GM18858 (cell line): Measurements from ENCODE around the gene AXDND1.

ENCODE experiments used
- ATAC-seq: cut with Tn5 transposase; IDR thresholded peaks from one replicate; pipeline ENCODE4 v1.9.1; 2021; ENCODE audit not compliant: unreplicated experiment

Gene AXDND1, protein sequence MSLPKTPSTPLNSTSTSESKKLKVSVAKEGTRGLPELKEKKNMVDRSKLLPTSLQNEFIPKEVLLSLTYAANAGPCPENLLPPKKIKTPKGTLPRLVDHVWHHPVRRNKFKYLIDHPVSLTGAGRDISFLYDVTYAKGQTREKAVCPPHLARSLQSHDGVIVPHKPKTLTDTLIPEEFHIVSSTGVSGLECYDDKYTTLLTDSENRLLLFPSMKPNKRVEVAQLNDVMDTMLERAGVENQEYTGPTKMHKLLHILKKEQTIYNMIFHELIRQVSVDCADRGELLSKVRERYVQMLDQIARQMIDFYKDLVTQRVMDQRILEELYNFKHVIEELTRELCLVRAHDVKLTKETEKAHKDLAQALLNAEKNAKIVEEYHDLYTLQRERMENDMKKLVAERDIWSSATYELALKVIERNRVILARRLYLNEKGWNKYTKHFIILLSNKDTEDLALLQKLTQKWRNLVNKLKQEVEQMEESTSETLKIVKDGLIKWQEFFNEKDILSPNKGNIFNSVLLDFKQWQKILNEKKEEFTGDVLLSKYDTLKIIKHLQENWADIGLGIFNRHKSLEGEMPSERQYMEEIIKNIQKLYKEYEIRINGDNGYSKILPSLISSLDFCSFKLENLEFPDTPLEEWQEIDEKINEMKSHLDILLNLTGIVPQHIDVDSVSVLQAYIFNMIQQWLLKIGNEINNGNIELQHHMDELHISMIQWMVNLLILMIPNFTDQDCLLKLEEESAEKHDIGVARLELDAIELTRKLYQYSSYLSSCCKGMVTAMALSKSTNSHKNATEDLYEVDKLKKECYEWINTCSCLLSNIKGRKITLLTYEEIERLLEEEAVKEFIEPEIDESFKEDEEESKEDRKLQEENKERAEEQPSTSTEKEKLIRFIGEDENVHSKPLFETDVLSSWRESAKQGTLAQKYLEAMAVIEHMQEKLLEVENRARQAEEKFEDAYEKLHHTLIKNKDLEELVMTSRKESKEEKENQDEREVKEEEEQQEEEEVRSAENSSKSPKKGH

DNA sequence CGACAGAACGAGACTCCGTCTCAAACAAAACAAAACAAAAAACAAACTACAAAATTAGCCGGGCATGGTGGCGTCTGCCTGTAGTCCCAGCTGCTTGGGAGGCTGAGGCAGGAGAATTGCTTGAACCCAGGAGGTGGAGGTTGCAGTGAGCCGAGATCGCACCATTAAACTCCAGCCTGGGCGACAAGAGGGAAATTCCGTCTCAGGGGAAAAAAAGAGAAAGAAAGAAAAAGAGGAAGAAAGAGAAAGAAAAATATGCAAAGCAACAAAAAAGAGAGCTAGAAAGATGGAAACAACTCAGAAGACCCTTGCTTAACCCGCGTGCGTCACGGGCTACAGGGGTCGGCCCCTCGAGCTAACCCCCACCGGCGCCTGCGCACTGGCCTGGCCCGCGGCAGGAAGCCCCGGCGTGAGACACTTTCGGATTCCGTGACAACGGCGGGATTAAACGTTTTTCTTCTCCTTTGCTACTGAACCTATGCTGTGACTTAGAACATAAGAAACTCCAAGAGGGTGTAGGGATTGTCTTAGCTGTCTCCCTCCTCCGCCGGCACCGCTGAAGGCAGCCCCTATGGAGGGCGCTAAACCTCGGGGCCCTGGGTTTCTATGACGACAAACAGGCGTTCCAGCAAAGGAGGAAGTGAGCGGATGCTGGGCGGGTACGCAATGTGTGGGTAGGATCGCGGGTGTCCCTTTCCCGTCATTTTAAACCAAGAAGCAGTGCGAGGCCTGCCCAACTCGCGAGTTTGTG lies at the start of gene AXDND1:
TSS of gene AXDND1 (plus strand) at position 630 of the 751 bp plus-strand sequence. CDS start 539 bp downstream, outside the sequence.
- ATAC-seq, result peak; percentile 92

DNA sequence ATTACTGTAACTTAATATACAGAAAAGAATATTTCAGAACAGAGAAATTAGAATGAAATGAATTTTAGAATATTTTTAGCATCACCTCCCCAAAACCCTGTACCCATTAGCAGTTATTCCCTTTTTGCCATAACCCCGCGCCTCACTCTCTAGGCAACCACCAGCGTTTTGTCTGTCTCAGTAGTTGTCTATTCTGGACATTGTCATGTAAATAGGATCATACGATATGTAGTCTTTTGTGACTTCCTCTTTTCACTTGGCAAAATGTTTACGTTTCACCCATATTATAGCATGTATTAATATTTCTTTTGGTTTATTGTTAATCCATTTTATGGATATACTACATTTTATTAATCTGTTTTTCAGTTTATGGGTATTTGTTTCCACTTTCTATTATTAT lies 47.3 kb upstream of the AXDND1 start:
- no peak for ATAC-seq

DNA sequence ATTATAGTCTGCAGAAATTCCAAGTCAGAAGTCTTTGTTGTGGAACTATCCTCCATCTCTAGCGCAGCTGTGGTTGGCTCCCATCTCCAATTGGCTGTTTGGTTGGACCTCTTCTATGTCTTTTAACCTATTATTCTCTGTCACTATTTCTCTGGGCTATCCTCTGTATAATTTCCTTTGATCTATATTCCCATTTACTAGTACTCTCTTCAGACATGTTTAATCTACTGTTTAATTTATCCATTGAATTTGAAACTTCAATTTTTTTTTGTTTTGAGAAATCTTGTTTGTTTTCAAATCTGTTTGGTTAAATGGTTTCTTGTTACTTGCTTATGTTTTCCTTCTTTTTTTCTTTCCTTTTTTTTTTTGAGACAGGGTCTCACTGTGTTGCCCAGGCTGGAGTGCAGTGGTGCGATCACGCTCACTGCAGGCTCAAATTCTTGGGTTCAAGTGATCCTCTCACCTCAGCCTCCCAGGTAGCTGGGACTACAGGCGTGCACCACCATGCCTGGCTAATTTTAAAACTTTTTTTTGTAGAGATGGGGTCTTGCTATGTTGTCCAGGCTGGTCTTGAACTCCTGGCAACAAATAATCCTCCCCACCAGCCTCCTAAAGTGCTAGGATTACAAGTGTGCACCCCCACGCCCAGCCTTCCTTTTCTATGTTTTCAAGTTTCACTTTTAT lies 44.1 kb upstream of the AXDND1 start:
- no peak for ATAC-seq

DNA sequence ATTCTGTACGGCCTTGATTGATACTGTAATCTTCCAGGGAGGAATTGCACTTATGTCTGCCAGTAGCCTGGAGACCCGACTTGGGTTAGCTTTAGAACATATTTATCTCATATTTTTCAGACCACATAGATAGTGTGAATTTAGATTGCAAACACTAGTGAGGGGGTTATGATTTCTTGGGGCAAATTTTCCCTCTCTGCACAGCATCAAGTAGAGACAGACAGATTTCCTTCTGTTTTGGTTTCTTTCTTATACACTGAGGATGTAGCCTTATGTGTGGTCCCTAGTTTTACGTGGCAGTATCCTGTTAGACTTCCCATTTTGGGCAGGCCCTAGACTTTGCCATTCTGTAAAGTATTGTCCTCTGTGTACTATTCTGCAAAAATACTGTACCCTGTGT lies 43.2 kb upstream of the AXDND1 start:
- ATAC-seq, result no peak

DNA sequence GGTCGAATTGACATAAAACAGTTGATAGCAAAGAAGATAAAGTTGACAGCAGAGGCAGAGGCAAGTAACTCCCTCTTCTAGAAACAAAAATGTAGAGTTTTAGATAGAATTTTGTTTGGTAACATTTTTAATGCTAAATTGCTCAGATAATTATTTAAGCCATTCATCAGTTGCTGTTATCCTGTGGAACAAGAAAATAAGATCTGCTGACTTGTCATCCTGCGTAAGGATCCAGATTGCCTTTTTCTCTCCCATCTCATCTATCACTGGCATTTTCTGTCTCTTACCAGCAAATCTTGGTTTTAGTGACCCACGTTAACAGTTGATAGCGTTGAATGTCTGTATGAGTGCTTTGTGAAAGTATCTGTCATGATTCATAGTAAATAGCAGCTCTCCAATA lies 42.3 kb upstream of the AXDND1 start:
- ATAC-seq, result no peak

DNA sequence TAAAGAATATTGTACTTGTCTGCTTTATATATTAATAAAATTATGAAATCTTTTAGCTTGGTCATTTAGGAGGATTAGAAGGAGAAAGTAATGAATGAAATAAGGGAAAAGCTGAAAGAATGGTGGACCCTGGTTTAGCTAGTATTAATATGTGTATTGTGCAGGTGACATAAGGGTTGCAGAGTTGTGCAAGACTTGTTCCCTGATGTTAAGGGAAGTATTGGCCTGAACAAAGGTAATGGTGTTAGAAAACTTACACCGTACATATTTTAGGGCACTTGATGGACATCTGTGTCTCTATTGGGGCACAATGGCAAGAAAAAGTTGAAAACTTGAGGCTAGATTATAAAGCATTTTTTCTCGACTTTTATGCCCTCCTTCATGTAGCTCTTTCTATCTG lies 39.9 kb upstream of the AXDND1 start:
- no peak for ATAC-seq

DNA sequence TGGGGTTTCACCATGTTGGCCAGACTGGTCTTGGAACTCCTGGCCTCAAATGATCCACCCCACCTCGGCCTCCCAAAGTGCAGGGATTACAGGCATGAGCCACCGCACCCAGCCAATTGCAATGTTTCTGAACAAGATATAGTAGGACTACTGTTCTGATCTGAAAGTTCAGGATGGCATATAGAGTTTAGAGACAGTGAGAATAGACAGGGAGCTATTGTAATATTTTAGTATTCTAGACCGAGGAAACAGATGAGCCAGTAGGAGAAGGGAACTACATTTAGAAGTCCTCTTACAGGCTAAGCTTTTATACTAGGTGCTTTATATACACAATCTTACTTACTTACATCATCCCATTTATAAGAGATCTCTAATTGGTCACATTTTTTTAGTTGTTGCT lies 39.0 kb upstream of the AXDND1 start:
- ATAC-seq, result no peak

DNA sequence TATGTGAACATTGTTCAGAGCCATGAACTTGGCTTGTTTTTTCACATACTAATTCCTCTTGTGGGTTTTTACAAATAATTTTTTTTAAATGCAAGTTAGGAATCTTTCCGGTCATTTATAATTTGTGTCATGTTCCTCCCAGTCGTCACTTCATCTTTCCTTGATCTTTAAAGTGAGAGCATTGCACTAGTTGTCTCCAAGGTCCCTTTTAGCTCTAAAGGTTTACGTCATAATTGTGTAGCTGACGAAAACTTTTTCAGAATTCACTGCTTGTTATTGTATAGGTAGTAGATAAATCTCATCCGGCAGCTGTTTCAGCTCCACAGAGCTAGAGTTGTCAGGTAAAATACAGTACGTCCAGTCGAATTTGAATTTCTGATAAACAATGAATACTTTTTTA lies 38.6 kb upstream of the AXDND1 start:
- no peak for ATAC-seq

DNA sequence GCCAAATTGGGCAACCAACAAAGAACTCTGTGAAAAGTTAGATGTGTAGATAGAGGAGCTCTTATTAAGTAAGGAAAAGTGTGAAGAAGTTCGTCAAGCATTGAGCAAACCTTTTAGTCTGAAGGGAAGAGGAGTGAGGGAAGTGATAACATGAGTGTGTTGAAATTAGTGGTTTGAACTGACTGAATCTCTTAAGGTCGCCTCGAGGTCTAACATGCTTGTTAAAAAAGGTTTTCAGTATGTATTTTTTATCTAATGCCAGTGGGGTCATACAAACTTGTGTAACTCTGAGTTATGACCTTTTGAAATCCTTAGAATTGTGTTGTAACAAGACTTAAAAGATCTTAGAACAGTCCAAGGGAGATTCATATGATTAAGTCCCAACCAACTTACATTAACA lies 38.1 kb upstream of the AXDND1 start:
- no peak for ATAC-seq

DNA sequence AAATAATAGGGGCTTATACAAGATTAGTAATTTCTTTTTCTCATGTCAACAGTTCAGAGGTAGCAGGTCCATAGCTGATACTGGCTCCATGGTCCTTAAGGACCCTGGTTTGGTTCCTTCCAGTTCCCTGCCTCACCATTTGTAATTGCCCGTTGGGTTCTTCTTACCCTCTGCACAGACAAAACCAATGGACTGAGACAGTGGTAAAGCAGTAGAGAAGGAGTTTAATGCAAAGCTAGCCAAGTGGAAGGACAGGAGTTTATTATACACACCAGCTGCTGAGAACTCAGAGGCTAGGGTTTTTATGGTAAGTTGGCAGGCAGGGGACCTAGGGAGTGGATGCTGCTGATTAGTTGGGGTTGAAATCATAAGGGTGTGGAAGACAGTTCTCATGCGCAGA lies 35.9 kb upstream of the AXDND1 start:
- no peak for ATAC-seq

DNA sequence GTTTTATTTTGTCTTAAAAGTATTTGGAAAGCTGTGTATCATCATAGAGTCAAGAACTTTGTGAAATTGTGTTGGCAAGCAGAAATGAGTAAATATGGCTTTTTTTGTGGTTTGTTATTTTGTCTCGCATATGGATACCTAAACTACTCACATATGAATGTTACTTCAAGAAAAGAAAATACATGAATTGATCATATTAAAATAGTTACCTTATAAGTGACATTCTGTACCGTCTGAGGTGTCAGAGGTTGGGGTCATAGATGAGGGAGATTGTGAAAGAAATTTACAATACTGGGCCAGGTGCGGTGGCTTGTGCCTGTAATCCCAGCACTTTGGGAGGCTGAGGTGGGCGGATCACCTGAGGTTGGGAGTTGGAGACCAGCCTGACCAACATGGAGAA lies 31.3 kb upstream of the AXDND1 start:
- ATAC-seq, result no peak

DNA sequence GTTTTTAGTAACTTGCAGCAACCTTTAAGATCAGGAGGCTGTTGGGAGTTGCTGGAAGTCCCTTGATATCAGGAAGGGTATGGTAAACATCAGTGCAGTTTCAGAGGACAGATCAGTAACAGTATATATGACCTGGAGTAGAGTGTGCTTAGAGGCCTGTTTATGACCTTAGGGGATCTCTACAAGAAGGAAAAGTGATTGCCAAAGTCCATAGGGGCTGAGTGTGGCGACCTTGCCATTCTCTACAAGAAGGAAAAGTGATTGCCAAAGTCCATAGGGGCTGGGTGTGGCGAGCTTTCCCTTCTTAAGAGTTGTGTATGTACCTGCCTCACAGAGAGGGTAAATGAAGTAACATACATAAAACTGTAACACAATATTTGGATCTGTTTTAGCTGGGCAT lies 28.5 kb upstream of the AXDND1 start:
- ATAC-seq, result no peak

DNA sequence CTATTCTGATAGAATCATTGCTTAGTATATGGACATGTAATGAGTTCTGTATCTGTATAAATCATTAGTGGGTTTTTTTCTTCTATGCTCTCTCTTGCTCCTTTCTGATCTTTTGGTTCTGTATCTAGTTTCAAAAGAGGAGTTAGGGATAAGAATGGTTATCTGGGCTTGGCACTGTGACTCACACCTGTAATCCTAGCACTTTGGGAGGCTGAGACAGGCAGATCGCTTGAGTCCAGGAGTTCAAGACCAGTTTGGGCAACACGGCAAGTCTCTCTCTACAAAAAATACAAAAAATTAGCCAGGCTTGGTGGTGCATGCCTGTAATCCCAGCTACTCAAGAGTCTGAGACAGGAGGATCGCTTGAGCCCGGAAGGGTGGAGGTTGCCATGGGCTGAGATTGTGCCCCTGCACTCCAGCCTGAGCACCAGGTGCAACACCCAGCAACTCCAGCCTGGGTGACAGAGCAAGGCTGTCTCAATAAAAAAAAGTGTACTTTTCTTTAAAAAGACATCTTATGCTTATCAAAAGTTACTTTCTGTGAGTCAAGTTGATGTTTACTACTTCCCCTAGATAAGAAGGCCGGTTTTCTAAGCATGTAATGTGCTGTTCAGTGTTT lies 27.7 kb upstream of the AXDND1 start:
- ATAC-seq, result no peak

DNA sequence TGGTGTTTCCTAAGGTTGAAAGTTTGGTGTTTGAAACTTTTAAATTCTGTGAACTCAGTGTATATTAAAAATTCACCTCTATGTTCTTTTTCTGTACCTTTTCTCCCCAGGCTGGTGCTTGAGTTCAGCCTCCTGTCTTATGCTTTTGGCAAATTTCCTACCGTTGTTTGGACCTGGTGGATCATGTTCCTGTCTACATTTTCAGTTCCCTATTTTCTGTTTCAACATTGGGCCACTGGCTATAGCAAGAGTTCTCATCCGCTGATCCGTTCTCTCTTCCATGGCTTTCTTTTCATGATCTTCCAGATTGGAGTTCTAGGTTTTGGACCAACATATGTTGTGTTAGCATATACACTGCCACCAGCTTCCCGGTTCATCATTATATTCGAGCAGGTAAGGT lies 24.9 kb upstream of the AXDND1 start:
- ATAC-seq, result no peak

DNA sequence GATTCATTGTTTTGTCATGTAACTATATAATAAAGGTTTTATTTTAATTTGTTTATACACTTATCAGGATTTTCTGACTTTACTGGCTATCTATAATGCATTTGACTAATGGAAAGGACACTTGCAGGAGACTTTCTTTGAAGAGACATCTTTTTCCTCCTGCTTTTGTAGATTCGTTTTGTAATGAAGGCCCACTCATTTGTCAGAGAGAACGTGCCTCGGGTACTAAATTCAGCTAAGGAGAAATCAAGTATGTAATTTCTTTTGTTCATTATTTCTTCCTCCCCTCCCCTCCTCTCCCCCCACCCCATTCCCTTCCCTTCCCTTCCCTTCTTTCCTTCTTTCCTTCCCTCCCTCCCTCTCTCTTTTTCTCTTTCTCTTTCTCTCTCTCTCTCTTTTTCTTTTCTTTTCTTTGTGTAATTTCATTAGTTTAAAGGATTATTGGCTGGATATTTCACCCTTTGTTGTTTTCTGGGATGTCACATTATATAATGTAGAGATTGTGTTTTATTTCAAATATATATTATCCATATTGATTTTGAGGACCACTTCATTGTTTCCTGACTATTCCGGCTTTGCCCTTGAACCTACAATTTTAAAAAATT lies 23.7 kb upstream of the AXDND1 start:
- no peak for ATAC-seq

DNA sequence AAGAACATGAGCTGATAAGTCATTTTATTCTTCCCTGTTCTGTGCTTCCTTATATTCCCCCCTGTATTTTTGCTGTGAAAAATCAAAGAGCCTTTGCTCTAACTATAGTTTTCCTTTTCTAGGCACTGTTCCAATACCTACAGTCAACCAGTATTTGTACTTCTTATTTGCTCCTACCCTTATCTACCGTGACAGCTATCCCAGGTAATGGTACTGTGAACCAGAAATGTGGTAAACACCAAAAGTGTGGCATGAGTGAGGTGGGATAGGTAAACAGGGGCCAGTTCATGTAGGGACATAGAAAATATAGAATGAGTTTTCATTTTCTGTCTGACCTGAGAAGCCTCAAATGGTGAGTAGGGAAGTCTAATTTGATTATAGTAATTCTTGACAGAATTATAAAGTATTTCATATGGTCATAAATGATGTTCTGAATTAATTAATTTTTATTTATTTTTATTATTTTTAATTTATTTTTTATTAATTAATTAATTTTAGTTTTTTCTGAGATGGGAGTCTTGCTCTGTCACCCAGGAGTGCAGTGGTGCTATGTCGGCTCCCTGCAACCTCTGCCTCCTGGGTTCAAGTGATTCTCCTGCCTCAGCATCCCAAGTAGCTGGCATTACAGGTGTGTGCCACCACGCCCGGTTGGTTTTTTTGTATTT lies 22.9 kb upstream of the AXDND1 start:
- ATAC-seq, result no peak

DNA sequence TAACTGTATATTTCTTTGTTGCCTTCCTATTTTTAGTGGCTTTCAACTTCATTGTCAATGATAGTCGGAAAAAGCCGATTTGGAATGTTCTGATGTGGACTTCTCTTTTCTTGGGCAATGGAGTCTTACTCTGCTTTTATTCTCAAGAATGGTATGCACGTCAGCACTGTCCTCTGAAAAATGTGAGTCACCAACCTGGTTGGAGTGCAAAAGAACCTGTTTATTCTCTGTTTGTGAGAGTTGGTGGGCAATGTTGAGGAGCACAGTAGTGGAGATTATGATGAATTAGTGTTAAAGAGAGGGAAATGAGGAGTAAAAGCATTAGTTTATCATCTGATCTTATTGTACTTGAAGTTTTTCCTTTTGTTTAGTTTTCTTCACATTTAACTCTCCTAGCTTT lies 14.5 kb upstream of the AXDND1 start:
- ATAC-seq, result no peak

DNA sequence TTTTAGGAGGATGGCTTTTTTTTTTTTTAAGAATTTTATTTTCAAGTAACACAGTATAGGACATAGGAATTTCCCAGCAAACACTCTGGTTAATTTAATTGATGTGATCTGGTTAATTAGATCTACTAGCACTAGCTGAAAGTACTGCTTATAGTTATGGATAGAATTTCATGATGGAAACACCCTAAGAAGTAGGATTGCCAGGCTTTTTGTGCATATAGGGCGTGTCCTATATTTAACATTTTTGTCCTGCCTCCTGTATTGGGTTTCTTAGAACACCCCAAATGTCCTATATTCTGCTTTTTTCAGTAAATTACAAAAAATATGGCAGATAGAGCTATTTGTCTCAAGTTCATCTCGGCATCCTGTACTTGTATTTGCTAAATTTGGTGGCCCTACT lies 13.5 kb upstream of the AXDND1 start:
- ATAC-seq, result no peak

DNA sequence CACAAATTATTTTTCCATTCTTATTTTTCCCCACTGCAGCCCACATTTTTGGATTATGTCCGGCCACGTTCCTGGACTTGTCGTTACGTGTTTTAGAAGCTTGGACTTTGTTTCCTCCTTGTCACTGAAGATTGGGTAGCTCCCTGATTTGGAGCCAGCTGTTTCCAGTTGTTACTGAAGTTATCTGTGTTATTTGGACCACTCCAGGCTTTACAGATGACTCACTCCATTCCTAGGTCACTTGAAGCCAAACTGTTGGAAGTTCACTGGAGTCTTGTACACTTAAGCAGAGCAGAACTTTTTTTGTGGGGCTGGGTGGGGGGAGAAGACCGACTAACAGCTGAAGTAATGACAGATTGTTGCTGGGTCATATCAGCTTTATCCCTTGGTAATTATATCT lies 12.2 kb upstream of the AXDND1 start:
- ATAC-seq, result no peak
